ENCODE measurements around the gene TARS1. TPM values are rescaled to one million over a fixed set of nuclear protein-coding genes. Genes with fewer than 3 reads are reported as not detected.

TARS1 gene
- total RNA-seq, 4 donors from 2014 or later: 62.8 to 77.6 (median 69.8) TPM

DNA sequence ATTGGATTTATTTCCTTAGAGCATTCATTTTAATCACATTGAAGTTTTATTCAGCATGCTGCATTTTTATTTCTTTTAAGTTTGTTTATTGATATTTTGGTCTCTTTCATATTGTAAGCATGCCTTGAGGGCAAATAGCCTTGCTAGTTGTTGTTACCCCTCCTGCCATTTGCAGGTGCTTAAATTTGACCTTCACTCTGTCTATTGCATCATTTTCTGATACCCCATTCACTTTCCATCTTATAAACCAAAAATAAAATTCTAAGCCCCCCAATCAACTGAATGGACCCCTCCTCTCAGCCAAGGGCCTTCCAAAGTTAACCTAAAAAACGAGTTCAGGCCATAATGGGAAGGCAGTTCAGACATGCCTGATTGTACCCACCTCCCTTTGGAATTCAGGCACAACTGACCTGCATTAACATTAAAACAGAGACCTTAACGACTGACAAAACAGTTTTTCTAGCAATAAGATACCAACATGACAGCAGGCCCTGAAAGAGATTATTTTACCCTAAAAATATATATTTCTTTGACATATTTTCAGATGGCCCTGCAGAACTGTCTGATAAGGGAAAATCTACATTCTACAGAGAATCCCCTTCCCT lies 32.1 kb downstream of the TARS1 start:
- no peak for TF ChIP-seq POLR2A (IDR thresholded peaks at IDR 0.05)
- TF ChIP-seq, protein P1, sequence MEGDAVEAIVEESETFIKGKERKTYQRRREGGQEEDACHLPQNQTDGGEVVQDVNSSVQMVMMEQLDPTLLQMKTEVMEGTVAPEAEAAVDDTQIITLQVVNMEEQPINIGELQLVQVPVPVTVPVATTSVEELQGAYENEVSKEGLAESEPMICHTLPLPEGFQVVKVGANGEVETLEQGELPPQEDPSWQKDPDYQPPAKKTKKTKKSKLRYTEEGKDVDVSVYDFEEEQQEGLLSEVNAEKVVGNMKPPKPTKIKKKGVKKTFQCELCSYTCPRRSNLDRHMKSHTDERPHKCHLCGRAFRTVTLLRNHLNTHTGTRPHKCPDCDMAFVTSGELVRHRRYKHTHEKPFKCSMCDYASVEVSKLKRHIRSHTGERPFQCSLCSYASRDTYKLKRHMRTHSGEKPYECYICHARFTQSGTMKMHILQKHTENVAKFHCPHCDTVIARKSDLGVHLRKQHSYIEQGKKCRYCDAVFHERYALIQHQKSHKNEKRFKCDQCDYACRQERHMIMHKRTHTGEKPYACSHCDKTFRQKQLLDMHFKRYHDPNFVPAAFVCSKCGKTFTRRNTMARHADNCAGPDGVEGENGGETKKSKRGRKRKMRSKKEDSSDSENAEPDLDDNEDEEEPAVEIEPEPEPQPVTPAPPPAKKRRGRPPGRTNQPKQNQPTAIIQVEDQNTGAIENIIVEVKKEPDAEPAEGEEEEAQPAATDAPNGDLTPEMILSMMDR (IDR thresholded peaks at IDR 0.05 in 4 of 5, conservative IDR thresholded peaks at IDR 0.05 in 1 of 5): no peak
- no peaks in the 10 kb centered on the region for H3K9me3 ChIP-seq
- ATAC-seq (no peak), DNase-seq (no peak)
- H3K27me3 ChIP-seq: no peaks in the 10 kb centered on the region
- intact Hi-C loops (cut with DNase I; ENCODE audit: low total_unique reads) (no loop called here), in situ Hi-C loops (cut with MboI; ENCODE audit: low sequenced_read_pairs in 4 of 4) (no loop called here)
- peaks cover 0 to 51% of the 10 kb centered on the region in 2 donors for H3K36me3 ChIP-seq
- no peak overlapping the region for H3K27ac ChIP-seq
- no peaks in the 10 kb centered on the region for H3K4me1 ChIP-seq
- H3K4me3 ChIP-seq: no peak overlapping the region

DNA sequence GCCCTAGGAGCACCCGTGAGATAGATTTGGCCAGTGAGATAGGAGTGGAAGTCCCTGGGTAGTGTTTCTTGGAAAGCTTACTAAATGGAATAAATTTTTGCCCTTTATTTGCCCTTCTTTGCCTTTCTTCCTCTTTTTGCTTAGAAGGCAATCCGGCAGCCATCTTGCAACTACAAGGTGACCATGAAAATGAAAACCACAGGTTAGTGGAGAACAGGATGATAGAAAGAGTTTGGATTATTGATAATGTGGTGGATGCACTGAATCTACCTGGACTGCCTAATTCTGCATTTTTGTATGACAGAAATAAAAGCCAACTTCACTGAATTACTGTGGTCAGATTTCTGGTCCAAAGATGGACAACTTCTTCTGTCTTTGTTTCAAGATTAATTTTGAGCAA lies 33.2 kb downstream of the TARS1 start:
- ATAC-seq (no peak), DNase-seq (no peak)
- Histone ChIP-seq H3K27me3 (no peaks in the 10 kb centered on the region), H3K9me3 (no peaks in the 10 kb centered on the region), H3K4me1 (no peaks in the 10 kb centered on the region), H3K36me3 (peaks cover 0 to 41% of the 10 kb centered on the region in 2 donors), H3K4me3 (no peak overlapping the region), H3K27ac (no peak overlapping the region)
- TF ChIP-seq POLR2A (IDR thresholded peaks at IDR 0.05): no peak
- TF ChIP-seq, protein P1 (IDR thresholded peaks at IDR 0.05 in 4 of 5, conservative IDR thresholded peaks at IDR 0.05 in 1 of 5): no peak
- in situ Hi-C loops (cut with MboI; ENCODE audit: low sequenced_read_pairs in 4 of 4): no loop called here
- intact Hi-C loops (cut with DNase I; ENCODE audit: low total_unique reads): no loop called here

DNA sequence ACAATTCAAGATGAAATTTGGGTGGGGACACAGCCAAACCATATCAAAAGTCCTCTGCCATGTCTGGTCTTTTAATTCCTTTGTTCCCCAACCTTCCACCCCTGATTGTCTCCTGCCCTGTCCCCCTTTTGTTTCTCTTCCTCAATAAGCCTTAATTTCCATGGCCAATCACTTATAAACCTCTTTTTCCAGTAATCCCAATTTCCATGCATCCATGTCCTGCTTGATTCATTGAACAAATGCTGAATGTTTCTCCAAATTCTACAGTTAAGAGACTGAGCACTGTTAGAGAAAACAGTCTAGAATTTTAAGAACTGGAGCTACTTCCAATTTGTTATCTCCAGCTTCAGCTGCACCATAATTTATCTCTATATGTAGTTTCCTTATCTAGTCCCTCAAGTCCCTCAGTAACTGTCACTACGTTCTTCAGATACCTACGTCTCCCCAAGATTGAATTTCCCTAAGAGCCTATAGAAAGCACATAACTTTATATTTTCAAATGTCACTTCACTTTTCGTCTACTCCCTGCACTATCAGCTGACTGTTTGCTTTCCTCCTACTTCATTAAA lies 34.2 kb downstream of the TARS1 start:
- Histone ChIP-seq H3K27me3 (no peaks in the 10 kb centered on the region), H3K36me3 (peaks cover 0 to 32% of the 10 kb centered on the region in 2 donors), H3K4me3 (no peak overlapping the region), H3K27ac (no peak overlapping the region), H3K9me3 (no peaks in the 10 kb centered on the region), H3K4me1 (no peaks in the 10 kb centered on the region)
- no peak for DNase-seq
- no peak for ATAC-seq
- in situ Hi-C loops (cut with MboI; ENCODE audit: low sequenced_read_pairs in 4 of 4): no loop called here
- intact Hi-C loops (cut with DNase I; ENCODE audit: low total_unique reads): no loop called here
- no peak for TF ChIP-seq POLR2A (IDR thresholded peaks at IDR 0.05)
- TF ChIP-seq, protein P1 (IDR thresholded peaks at IDR 0.05 in 4 of 5, conservative IDR thresholded peaks at IDR 0.05 in 1 of 5): no peak

DNA sequence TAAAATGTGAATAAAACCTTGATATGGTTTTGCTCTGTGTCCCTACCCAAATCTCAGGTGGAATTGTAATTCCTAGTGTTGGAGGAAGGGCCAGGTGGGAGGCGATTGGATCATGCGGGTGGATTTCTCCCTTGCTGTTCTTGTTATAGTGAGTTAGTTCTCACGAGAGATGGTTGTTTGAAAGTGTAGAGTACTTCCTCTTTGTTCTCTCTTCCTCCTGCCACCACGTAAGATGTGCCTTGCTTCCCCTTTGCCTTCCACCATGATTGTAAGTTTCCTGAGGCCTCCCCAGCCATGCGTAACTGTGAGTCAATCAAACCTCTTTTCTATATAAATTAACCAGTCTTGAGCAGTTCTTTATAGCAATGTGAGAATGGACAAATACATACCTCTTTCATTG lies 34.9 kb downstream of the TARS1 start:
- no peak for ATAC-seq
- intact Hi-C loops (cut with DNase I; ENCODE audit: low total_unique reads) (no loop called here), in situ Hi-C loops (cut with MboI; ENCODE audit: low sequenced_read_pairs in 4 of 4) (no loop called here)
- DNase-seq: no peak
- Histone ChIP-seq H3K36me3 (peaks cover 0 to 25% of the 10 kb centered on the region in 2 donors), H3K4me1 (no peaks in the 10 kb centered on the region), H3K27me3 (no peaks in the 10 kb centered on the region), H3K4me3 (no peak overlapping the region), H3K27ac (no peak overlapping the region), H3K9me3 (no peaks in the 10 kb centered on the region)
- TF ChIP-seq, protein P1 (IDR thresholded peaks at IDR 0.05 in 4 of 5, conservative IDR thresholded peaks at IDR 0.05 in 1 of 5): no peak
- no peak for TF ChIP-seq POLR2A (IDR thresholded peaks at IDR 0.05)

All from gastrocnemius medialis (tissue), 4 donors.